CD4-positive, CD25-positive, alpha-beta regulatory T cell (primary cell): Measurements from ENCODE around the gene SLC26A6. TPM values are rescaled to one million over a fixed set of nuclear protein-coding genes. Genes with fewer than 3 reads are reported as not detected.

Experiments
- ATAC-seq, 2 donors: fragments of 150-1000 bp; cut with Tn5 transposase; one replicate each; pipeline ENCODE4 v1.10.0; 2021; ENCODE audit warnings: low read depth in 2 of 2, moderate number of reproducible peaks in 2 of 2, moderate library complexity in 1 of 2
- DNase-seq, 3 donors: peaks; one replicate each; pipeline versions ENCODE4 v3.0.0 to v3.0.0-alpha.2; 2012 to 2022; ENCODE audit warnings: mixed read lengths in 1 of 3
- H3K27ac ChIP-seq: one replicate; pipeline ENCODE4 v1.7.0; 2013; ENCODE audit warnings: mild to moderate bottlenecking, low read length; ENCODE audit not compliant: insufficient read depth, poor library complexity, severe bottlenecking
- H3K27me3 ChIP-seq: one replicate; pipeline ENCODE4 v1.7.0; 2013; ENCODE audit warnings: low read length; ENCODE audit not compliant: control insufficient read depth, insufficient read depth
- H3K36me3 ChIP-seq: one replicate; pipeline ENCODE4 v1.7.0; 2013; ENCODE audit warnings: mild to moderate bottlenecking, low read length, moderate library complexity; ENCODE audit not compliant: control insufficient read depth, insufficient read depth
- H3K4me1 ChIP-seq: 2 replicates; pipeline ENCODE4 v1.7.0; 2013; ENCODE audit warnings: mild to moderate bottlenecking, low read length; ENCODE audit not compliant: insufficient read depth, control insufficient read depth, poor library complexity, severe bottlenecking
- H3K4me3 ChIP-seq: one replicate; pipeline ENCODE4 v1.7.0; 2013; ENCODE audit warnings: low read depth, mild to moderate bottlenecking, low read length, moderate library complexity
- H3K9me3 ChIP-seq, 2 experiments: 1 replicate in 1 of 2; 2 replicates in 1 of 2; pipeline ENCODE4 v1.7.0; 2013; ENCODE audit warnings: low read length in 2 of 2, mild to moderate bottlenecking in 1 of 2, moderate library complexity in 1 of 2; ENCODE audit not compliant: control insufficient read depth in 2 of 2
- H3K27ac Mint-ChIP-seq, 3 donors: one replicate each; pipeline ENCODE4 v1.8.0; 2020 to 2022; ENCODE audit warnings: mild to moderate bottlenecking in 3 of 3, mixed read lengths in 3 of 3, moderate library complexity in 2 of 3
- H3K27me3 Mint-ChIP-seq: one replicate; pipeline ENCODE4 v1.8.0; 2022; ENCODE audit warnings: mild to moderate bottlenecking, mixed read lengths
- H3K36me3 Mint-ChIP-seq: one replicate; pipeline ENCODE4 v1.8.0; 2020; ENCODE audit warnings: mixed read lengths
- H3K4me1 Mint-ChIP-seq, 4 donors: one replicate each; pipeline ENCODE4 v1.8.0; 2020 to 2022; ENCODE audit warnings: mixed read lengths in 4 of 4, mild to moderate bottlenecking in 1 of 4
- H3K4me3 Mint-ChIP-seq, 4 donors: one replicate each; pipeline ENCODE4 v1.8.0; 2020 to 2022; ENCODE audit warnings: mild to moderate bottlenecking in 4 of 4, mixed read lengths in 4 of 4, moderate library complexity in 3 of 4
- H3K9me3 Mint-ChIP-seq, 7 donors: one replicate each; pipeline ENCODE4 v1.8.0; 2020 to 2022; ENCODE audit warnings: mixed read lengths in 7 of 7, mild to moderate bottlenecking in 3 of 7, moderate library complexity in 2 of 7
- polyA plus RNA-seq, 4 donors: library from polyadenylated mRNA; unstranded; fragments of 300-500 nt; fragmentation: Illumina TruSeq; gene quantifications; one replicate each; pipeline ENCODE4 v1.2.3, GENCODE V29; 2021
- total RNA-seq: library from RNA; stranded (reverse); gene quantifications from one replicate; pipeline ENCODE4 v1.2.3, GENCODE V29; 2022

The SLC26A6 gene
- total and polyA plus RNA-seq, 5 donors from 2014 or later = 3.2 to 25.1 (median 6.5) TPM

GRCh38 chr3:48656841-48657281 lies 21.6 kb upstream of the SLC26A6 start:
- Mint-ChIP-seq H3K36me3 (no peaks in the 10 kb centered on the region), H3K27ac (peak overlapping the region in 1 of 3 donors; percentile 80), H3K9me3 (peaks cover 0 to 2% (median 0%) of the 10 kb centered on the region in 7 donors), H3K4me1 (peaks cover 0 to 28% (median 6%) of the 10 kb centered on the region in 4 donors), H3K4me3 (peak overlapping the region; percentile 75 to 88 (median 85)), H3K27me3 (peaks cover 4% of the 10 kb centered on the region)
- Histone ChIP-seq H3K27ac (peak overlapping the region; percentile 83), H3K4me1 (peaks cover 33% of the 10 kb centered on the region), H3K36me3 (no peaks in the 10 kb centered on the region), H3K4me3 (no peak overlapping the region), H3K9me3 (no peaks in the 10 kb centered on the region), H3K27me3 (no peaks in the 10 kb centered on the region)
- no peak for ATAC-seq
- DNase-seq = peak; percentile 31 to 41 (median 37)

- peaks cover 0 to 2% (median 0%) of the 10 kb centered on the region in 7 donors for H3K9me3 Mint-ChIP-seq
- DNase-seq (peak; percentile 77 to 89 (median 88)), ATAC-seq (peak; percentile 80 to 81)
- H3K4me3 ChIP-seq = no peak overlapping the region
- H3K27ac Mint-ChIP-seq = peak overlapping the region; percentile 38 to 88 (median 80)
- peaks cover 4% of the 10 kb centered on the region for H3K27me3 Mint-ChIP-seq
- peak overlapping the region; percentile 81 to 88 (median 86) for H3K4me3 Mint-ChIP-seq
- H3K9me3 ChIP-seq = no peaks in the 10 kb centered on the region
- no peaks in the 10 kb centered on the region for H3K27me3 ChIP-seq
- H3K27ac ChIP-seq = peak overlapping the region; percentile 83
- no peaks in the 10 kb centered on the region for H3K36me3 Mint-ChIP-seq
- peaks cover 26% of the 10 kb centered on the region for H3K4me1 ChIP-seq
- peaks cover 0 to 22% (median 6%) of the 10 kb centered on the region in 4 donors for H3K4me1 Mint-ChIP-seq
- no peaks in the 10 kb centered on the region for H3K36me3 ChIP-seq
Measured at GRCh38 chr3:48656061-48656840, 21.0 kb upstream of the SLC26A6 start.

- Mint-ChIP-seq H3K27me3 (peaks cover 4% of the 10 kb centered on the region), H3K4me1 (peaks cover 0 to 22% (median 6%) of the 10 kb centered on the region in 4 donors), H3K4me3 (peak overlapping the region; percentile 81 to 87 (median 86)), H3K9me3 (peaks cover 0 to 2% (median 0%) of the 10 kb centered on the region in 7 donors), H3K27ac (peak overlapping the region; percentile 81 to 89 (median 88)), H3K36me3 (no peaks in the 10 kb centered on the region)
- peak; percentile 36 to 44 for ATAC-seq
- Histone ChIP-seq H3K27ac (peak overlapping the region; percentile 83), H3K36me3 (no peaks in the 10 kb centered on the region), H3K4me1 (peaks cover 22% of the 10 kb centered on the region), H3K27me3 (no peaks in the 10 kb centered on the region), H3K4me3 (peak overlapping the region; percentile 53), H3K9me3 (no peaks in the 10 kb centered on the region)
- DNase-seq = peak; percentile 41 to 78 (median 59)
Measured at GRCh38 chr3:48655606-48656005, 20.3 kb upstream of the SLC26A6 start.

- no peak for DNase-seq
- Mint-ChIP-seq H3K36me3 (no peaks in the 10 kb centered on the region), H3K4me3 (peak overlapping the region; percentile 81 to 87 (median 86)), H3K4me1 (peaks cover 0 to 22% (median 6%) of the 10 kb centered on the region in 4 donors), H3K27ac (peak overlapping the region; percentile 81 to 89 (median 88)), H3K27me3 (peaks cover 4% of the 10 kb centered on the region), H3K9me3 (peaks cover 0 to 2% (median 0%) of the 10 kb centered on the region in 7 donors)
- Histone ChIP-seq H3K4me3 (peak overlapping the region; percentile 53), H3K9me3 (no peaks in the 10 kb centered on the region), H3K36me3 (no peaks in the 10 kb centered on the region), H3K27ac (peak overlapping the region; percentile 83), H3K4me1 (peaks cover 22% of the 10 kb centered on the region), H3K27me3 (no peaks in the 10 kb centered on the region)
- ATAC-seq = no peak
Measured at GRCh38 chr3:48655063-48655462, 19.8 kb upstream of the SLC26A6 start.

GRCh38 chr3:48652923-48653715 lies 17.9 kb upstream of the SLC26A6 start:
- H3K27me3 Mint-ChIP-seq = no peaks in the 10 kb centered on the region
- H3K4me3 Mint-ChIP-seq = peak overlapping the region in 3 of 4 donors; percentile 22 to 87 (median 48)
- peaks cover 2% of the 10 kb centered on the region for H3K36me3 ChIP-seq
- peaks cover 22% of the 10 kb centered on the region for H3K4me1 ChIP-seq
- peak overlapping the region in 2 of 3 donors; percentile 22 to 71 for H3K27ac Mint-ChIP-seq
- H3K4me3 ChIP-seq = no peak overlapping the region
- H3K27me3 ChIP-seq = no peaks in the 10 kb centered on the region
- no peak overlapping the region for H3K27ac ChIP-seq
- H3K36me3 Mint-ChIP-seq = no peaks in the 10 kb centered on the region
- H3K9me3 ChIP-seq = no peaks in the 10 kb centered on the region
- H3K9me3 Mint-ChIP-seq = peaks cover 0 to 2% (median 0%) of the 10 kb centered on the region in 7 donors
- ATAC-seq (no peak), DNase-seq (no peak)
- H3K4me1 Mint-ChIP-seq = peaks cover 0 to 20% (median 6%) of the 10 kb centered on the region in 4 donors

GRCh38 chr3:48651771-48652170 lies 16.5 kb upstream of the SLC26A6 start:
- no peak for DNase-seq
- Histone ChIP-seq H3K4me1 (peaks cover 17% of the 10 kb centered on the region), H3K4me3 (no peak overlapping the region), H3K27me3 (no peaks in the 10 kb centered on the region), H3K36me3 (peaks cover 2% of the 10 kb centered on the region), H3K27ac (no peak overlapping the region), H3K9me3 (no peaks in the 10 kb centered on the region)
- no peaks in the 10 kb centered on the region for H3K27me3 Mint-ChIP-seq
- no peaks in the 10 kb centered on the region for H3K36me3 Mint-ChIP-seq
- no peak for ATAC-seq
- H3K4me3 Mint-ChIP-seq = no peak overlapping the region
- H3K4me1 Mint-ChIP-seq = peaks cover 0 to 11% (median 4%) of the 10 kb centered on the region in 4 donors
- peaks cover 0 to 2% (median 0%) of the 10 kb centered on the region in 7 donors for H3K9me3 Mint-ChIP-seq
- no peak overlapping the region for H3K27ac Mint-ChIP-seq

- no peak overlapping the region for H3K27ac Mint-ChIP-seq
- H3K4me1 Mint-ChIP-seq = peaks cover 0 to 11% (median 4%) of the 10 kb centered on the region in 4 donors
- no peaks in the 10 kb centered on the region for H3K36me3 Mint-ChIP-seq
- no peaks in the 10 kb centered on the region for H3K27me3 Mint-ChIP-seq
- peaks cover 0 to 2% (median 0%) of the 10 kb centered on the region in 7 donors for H3K9me3 Mint-ChIP-seq
- no peak overlapping the region for H3K4me3 ChIP-seq
- peaks cover 2% of the 10 kb centered on the region for H3K36me3 ChIP-seq
- DNase-seq = no peak
- H3K27ac ChIP-seq = no peak overlapping the region
- H3K4me3 Mint-ChIP-seq = peak overlapping the region in 3 of 4 donors; percentile 23 to 62 (median 33)
- H3K27me3 ChIP-seq = no peaks in the 10 kb centered on the region
- H3K9me3 ChIP-seq = no peaks in the 10 kb centered on the region
- no peak for ATAC-seq
- peaks cover 8% of the 10 kb centered on the region for H3K4me1 ChIP-seq
Measured at GRCh38 chr3:48650723-48651122, 15.5 kb upstream of the SLC26A6 start.
